K562 treated with DMSO at 1 percent for 48 hours (cell line): ENCODE results near the gene CENPT. TPM values are rescaled to one million over a fixed set of nuclear protein-coding genes. Genes with fewer than 3 reads are reported as not detected.

Source experiments
- total RNA-seq: library from RNA; unstranded; fragments of 300-600 nt; gene quantifications from 2 replicates; pipeline ENCODE4 v1.2.3, GENCODE V29; 2022; ENCODE audit warnings: low replicate concordance; ENCODE audit errors: extremely low read depth

Gene CENPT
- not detected in 2 replicates for total RNA-seq

DNA sequence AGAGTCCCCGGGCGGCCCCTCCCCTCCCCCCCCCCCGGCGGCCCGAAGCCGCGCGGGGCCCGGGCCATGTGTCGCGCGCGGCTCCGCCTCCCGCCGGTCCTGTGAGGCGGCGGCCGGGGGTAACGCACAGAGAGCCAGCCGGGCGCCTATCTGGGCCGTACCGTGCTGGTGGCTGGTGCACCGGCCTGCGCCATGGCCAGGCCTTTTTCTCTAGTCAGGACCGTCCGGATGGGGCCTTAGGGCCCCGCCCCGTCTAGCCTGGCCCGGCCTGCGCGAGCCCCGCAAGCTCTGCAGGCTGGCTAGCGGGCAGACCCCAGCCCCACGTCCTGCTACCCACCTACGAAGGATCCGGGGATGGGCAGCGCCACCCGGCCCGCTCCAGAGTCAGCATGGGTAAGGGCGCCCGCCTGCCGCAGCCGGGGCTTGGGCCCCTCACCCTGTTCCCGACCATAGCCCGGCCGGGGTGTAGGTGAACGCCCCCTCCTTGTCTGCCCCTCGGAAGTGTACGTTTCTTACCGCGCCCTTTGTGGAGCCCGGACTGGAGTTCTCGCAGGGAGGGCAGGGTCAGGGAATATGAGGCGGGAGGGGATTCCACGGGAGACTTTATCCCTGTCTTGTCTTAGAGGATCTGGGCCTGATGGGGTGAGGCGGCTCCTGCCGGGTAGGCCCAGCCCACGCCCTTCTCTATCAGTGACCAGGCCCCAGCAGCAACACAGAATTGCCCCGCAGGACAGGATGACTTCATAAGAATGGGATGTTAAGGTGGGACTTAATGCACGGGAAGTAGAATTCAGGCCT lies at the start of gene CENPT:
Gene CENPT, minus strand, starts transcription at position 630 of the 798 bp plus-strand sequence. CDS start 13,834 bp downstream, outside the sequence.

GRCh38 chr16:67892899-67893742 lies 45.6 kb upstream of the CENPT start, which contains the start of gene PSKH1:
Gene PSKH1 (plus strand): TSS chr16:67893254. CDS start chr16:67908750, 15,496 bp downstream.

GRCh38 chr16:67884684-67885083 lies 37.2 kb upstream of the CENPT start, which contains the start of gene NRN1L:
Gene NRN1L (plus strand): TSS chr16:67884885. CDS start chr16:67884904, 19 bp downstream.

GRCh38 chr16:67872631-67873434 lies 25.3 kb upstream of the CENPT start, which contains the start of gene EDC4:
Gene EDC4 (plus strand): TSS chr16:67873052. CDS start chr16:67873262, 210 bp downstream.

GRCh38 chr16:67846320-67847063 lies 1.0 kb downstream of the CENPT start, which contains the start of gene NUTF2:
Gene NUTF2 (plus strand): TSS chr16:67846933. CDS start chr16:67865131, 18,198 bp downstream.

DNA sequence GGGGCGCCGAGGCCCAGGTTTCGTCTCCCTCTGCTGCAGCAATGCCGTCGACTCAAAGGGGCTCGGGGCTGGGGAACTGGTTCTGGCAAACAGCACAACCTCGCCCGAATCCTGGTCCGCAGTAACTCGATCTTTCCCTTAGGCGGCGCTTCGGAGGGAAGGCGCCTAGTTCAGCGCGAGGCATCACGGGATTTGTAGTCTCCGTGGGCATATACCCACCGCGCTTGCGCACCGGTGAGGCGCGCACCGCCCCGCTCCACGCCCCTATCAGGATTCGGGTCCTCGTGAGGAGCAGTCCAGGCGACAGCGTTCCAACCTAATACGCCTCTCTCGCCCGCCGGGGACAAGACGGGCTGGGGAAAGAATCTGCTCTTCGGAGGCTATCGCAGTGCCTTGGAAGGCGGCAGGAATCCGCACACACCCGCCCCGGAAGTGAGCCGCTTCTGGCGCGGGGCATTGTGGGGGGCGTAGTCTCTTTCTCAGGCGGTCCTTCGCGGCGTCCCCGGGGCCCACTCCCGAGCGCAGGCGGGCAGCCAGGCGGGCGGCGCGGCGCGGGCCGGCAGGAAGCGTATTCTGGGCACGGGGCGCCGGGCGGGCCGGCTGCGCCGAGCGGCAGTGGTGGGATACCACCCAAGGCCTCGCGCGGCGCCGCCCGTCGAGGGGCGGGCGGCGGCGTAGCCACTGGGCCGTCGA lies 5.5 kb downstream of the CENPT start, which contains the start of gene THAP11:
Gene THAP11, plus strand, starts transcription at position 505 of the 693 bp plus-strand sequence. CDS start 235 bp downstream, outside the sequence.

DNA sequence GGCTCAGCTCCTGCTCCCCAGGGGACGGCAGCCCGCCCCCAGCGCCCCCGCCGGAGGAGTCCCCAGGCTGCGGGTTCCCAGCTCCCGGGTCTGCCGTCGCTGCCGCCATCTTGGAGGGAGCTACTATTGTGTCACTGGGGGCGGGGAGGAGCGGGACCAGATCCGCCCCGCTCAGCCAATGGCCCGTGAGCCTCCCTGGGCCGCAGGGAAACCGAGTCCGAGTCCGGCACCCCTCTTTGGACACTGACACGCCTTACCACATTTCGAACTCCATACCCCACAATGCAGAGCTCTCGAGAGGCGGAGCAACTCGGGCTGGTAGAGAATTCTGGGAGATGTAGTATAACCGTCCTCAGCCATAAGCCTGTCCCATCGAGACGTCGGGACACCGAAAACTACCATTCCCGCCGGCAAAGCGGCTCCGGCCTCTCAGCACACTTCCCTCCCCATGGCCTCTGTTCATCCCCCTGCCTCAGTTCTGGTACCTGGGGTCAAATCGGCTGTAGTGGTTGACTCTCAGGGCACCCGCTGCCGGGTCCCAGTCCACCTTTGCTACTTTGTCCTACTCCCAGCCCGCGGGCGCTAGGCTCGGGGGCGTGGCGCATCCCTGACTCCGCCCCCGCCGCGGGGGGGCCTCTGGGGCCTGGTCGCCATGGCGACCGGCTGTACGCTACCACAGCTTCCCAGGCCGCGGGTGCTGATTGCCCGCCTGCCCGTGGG lies 40.9 kb downstream of the CENPT start, which contains the start of the genes RANBP10 and TSNAXIP1:
Gene RANBP10, minus strand, starts transcription at position 133 of the 720 bp plus-strand sequence. Its CDS starts 24 bp downstream, at position 109.
Gene TSNAXIP1, plus strand, starts transcription at position 462 of the 720 bp plus-strand sequence. CDS start 261 bp downstream, outside the sequence.

Other genes starting within 250 kb of the CENPT start
- gene CARMIL2, start 202.5 kb downstream of the CENPT start, total RNA-seq = not detected in 2 replicates
- not detected in 2 replicates for gene ACD, start 187.4 kb downstream of the CENPT start, total RNA-seq
- gene PARD6A, start 186.7 kb downstream of the CENPT start, total RNA-seq = not detected in 2 replicates
- gene ENKD1, start 180.9 kb downstream of the CENPT start, total RNA-seq = not detected in 2 replicates
- gene C16orf86, start 180.9 kb downstream of the CENPT start, total RNA-seq = not detected in 2 replicates
- not detected in 2 replicates for gene GFOD2, start 128.4 kb downstream of the CENPT start, total RNA-seq
- gene RANBP10, start 41.1 kb downstream of the CENPT start, total RNA-seq = not detected in 2 replicates
- not detected in 2 replicates for gene TSNAXIP1, start 40.8 kb downstream of the CENPT start, total RNA-seq
- gene THAP11, start 5.4 kb downstream of the CENPT start, total RNA-seq = 250 TPM in 1 of 2 replicates, not detected in the other
- gene NUTF2, start 760 bp downstream of the CENPT start, total RNA-seq = not detected in 2 replicates
- 278 TPM in 1 of 2 replicates, not detected in the other for gene EDC4, start 25.4 kb upstream of the CENPT start, total RNA-seq
- gene NRN1L, start 37.2 kb upstream of the CENPT start, total RNA-seq = not detected in 2 replicates
- gene PSKH1, start 45.6 kb upstream of the CENPT start, total RNA-seq = not detected in 2 replicates
- gene CTRL, start 84.2 kb upstream of the CENPT start, total RNA-seq = not detected in 2 replicates
- gene PSMB10, start 89.2 kb upstream of the CENPT start, total RNA-seq = not detected in 2 replicates
- gene LCAT, start 96.4 kb upstream of the CENPT start, total RNA-seq = not detected in 2 replicates
- gene SLC12A4, start 120.9 kb upstream of the CENPT start, total RNA-seq = not detected in 2 replicates
- not detected in 2 replicates for gene DPEP3, start 132.8 kb upstream of the CENPT start, total RNA-seq
- not detected in 2 replicates for gene DPEP2, start 151.8 kb upstream of the CENPT start, total RNA-seq
- not detected in 2 replicates for gene DPEP2NB, start 168.2 kb upstream of the CENPT start, total RNA-seq
- gene DDX28, start 175.5 kb upstream of the CENPT start, total RNA-seq = not detected in 2 replicates
- not detected in 2 replicates for gene DUS2, start 175.6 kb upstream of the CENPT start, total RNA-seq
- gene NFATC3, start 237.7 kb upstream of the CENPT start, total RNA-seq = not detected in 2 replicates